Measurements from ENCODE around the gene SORCS2.

DNA sequence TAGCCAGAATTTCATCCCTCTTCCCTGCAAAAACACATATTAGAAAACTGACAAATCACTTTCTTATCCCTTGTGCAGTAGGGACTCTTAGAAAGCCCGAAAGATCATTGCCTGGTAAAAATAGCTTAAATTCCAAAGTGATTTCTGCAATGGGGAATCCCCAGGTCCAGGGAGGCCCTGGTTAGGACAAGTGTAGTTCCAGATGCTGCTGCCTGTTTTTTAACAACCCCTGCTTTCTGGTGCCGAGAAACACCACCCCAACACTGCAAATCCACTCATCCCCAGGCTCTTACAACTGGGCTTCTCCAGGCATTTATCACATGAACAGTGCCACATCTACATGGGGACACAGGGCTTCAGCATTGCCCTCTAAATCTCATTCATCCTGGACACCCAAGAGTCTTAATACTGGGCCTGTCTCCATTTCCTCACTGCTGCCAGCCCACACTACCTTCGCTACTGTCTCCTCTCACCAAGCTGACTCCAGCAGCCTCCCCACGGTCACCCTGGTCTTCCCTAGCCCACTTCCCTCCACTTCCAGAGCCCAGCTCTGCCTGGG lies 354.6 kb downstream of the SORCS2 start:
- TF ChIP-seq, protein P1, sequence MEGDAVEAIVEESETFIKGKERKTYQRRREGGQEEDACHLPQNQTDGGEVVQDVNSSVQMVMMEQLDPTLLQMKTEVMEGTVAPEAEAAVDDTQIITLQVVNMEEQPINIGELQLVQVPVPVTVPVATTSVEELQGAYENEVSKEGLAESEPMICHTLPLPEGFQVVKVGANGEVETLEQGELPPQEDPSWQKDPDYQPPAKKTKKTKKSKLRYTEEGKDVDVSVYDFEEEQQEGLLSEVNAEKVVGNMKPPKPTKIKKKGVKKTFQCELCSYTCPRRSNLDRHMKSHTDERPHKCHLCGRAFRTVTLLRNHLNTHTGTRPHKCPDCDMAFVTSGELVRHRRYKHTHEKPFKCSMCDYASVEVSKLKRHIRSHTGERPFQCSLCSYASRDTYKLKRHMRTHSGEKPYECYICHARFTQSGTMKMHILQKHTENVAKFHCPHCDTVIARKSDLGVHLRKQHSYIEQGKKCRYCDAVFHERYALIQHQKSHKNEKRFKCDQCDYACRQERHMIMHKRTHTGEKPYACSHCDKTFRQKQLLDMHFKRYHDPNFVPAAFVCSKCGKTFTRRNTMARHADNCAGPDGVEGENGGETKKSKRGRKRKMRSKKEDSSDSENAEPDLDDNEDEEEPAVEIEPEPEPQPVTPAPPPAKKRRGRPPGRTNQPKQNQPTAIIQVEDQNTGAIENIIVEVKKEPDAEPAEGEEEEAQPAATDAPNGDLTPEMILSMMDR (IDR thresholded peaks at IDR 0.05) = no peak
- TF ChIP-seq POLR2A (IDR thresholded peaks at IDR 0.05) = no peak
